Measurements from ENCODE around the gene CDH23.

The CDH23 gene

GRCh38 chr10:71472466-71472865, 75.7 kb downstream of the CDH23 start:
- H3K4me3 ChIP-seq (ENCODE audit: low read depth, low read length), result no peak overlapping the region
- DNase-seq (ENCODE audit: low read depth), result no peak
- no peak for TF ChIP-seq CTCF (IDR thresholded peaks at IDR 0.05; ENCODE audit: control insufficient read depth, extremely low read depth, insufficient read depth)

DNA sequence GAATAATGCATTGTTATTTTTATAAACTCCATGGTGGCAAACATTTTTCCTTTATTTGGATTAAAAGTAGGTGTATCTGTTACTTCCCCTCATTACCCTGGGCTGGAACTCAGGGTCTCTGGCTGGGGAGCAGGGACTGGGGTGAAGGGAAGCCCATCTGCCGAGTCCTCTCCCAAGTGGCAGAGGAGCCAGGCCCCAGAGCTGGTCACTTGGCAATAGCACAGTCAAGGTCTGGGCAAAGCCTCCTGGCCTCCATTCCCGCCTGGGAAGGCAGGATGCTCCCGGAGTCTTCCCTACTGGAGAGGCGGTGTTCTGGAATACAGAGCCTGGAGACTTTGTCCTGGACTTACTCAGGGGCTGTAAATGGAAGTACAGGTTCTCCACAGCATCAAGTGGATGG, 76.2 kb downstream of the CDH23 start:
- no peak overlapping the region for H3K4me3 ChIP-seq (ENCODE audit: low read depth, low read length)
- DNase-seq (ENCODE audit: low read depth), result no peak
- no peak for TF ChIP-seq CTCF (IDR thresholded peaks at IDR 0.05; ENCODE audit: control insufficient read depth, extremely low read depth, insufficient read depth)

DNA sequence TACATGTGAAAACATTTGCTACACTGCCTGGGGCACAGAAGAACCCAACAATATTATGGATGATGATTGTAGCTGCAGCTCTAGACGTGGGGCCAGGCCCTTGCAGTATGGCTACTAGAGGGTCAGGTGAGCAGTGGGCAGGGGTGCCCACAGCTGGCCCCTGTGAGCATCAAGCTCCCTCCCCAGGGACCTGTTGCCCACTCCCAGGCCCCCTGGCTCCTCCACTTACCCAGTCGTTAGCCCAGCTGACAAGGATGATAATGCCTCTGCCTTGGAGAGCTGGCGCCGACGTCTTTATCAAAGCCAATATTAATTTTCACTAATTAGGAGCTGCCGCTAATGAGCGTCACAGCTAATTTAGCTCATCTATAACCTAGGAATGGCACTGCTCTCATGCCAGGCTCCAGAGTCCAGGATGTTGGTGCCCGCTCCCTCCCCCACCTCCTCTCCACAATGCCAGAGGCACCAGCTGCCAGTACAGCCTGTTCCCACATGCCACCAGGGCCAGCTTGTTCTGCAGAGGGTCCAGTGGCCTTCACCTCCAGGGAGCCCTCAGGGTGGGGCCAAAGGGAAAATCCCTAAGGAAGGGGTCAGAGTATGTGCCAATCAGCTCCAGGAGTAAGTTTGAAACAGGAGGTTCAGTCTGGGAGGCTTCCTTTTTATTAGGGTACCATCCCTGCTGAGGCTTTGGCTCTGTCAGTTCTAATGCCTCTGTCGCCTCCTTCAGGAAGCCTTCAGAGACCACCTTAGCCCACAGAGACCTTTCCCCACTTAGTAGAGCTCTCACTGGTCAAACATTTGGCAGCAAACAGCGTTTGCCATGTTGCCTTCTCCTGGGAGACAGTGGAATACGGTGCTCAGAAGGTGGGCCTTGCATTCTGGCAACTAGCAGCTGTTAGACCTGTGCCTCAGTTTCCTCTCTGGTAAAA, 77.2 kb downstream of the CDH23 start:
- H3K4me3 ChIP-seq (ENCODE audit: low read depth, low read length), result no peak overlapping the region
- no peak for TF ChIP-seq CTCF (IDR thresholded peaks at IDR 0.05; ENCODE audit: control insufficient read depth, extremely low read depth, insufficient read depth)
- no peak for DNase-seq (ENCODE audit: low read depth)

DNA sequence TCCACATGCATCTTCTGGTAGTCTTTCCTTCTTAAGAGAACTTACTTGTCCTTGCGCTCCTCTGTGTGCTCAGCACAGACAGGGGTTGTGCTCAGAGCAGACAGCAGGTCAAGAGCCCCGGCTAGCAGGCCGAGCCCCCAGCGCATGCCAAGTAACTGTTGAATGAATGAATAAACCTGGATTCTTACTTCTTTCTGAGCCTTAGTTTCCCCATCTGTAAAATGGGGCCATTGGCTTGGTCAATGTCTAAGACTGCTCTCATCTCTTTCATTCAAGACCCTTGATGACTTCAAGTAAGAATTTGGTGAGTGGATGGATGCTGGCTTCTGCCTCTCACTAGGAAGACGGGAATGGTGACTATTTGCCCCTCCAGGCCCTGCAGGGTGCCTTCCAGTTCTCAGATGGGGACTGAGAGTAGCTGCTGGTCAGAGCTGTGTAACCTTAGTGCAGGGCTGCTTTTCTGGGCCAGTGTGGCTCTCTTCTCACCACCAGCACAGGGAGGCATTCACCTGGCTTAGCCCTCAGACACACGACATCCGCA, 78.1 kb downstream of the CDH23 start:
- H3K4me3 ChIP-seq (ENCODE audit: low read depth, low read length), result no peak overlapping the region
- no peak for TF ChIP-seq CTCF (IDR thresholded peaks at IDR 0.05; ENCODE audit: control insufficient read depth, extremely low read depth, insufficient read depth)
- DNase-seq (ENCODE audit: low read depth), result no peak

DNA sequence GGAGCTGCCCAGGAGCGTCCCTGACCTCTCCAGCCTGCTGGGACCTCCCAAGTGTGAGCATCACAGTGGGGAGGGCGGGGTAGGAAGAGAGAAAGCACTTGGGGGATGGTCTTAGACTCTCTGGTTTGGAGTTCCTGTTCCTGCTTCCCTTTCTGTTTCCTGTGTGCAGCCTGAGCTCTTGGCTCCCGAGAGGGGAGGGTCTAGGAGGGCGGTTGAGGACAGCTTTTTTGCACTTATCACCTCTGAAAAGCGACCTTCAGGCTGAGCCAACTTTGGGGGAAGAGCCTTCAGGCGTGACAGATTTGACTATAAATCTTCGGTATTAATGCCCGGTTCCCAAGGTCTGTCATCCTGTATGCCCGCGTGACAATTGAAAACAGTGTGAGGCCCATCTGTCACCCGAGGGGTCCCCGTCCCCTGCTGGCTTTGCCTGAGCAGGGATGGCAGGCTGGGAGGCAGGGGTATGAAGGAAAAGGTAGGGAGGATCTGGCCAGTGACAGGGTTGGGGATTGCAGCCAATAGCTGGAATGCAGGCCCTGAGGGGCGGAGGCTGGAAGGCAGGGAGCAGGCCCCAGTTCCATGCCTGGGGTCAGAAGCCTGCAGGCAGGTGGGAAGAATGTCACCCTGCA, 78.6 kb downstream of the CDH23 start:
- no peak for TF ChIP-seq CTCF (IDR thresholded peaks at IDR 0.05; ENCODE audit: control insufficient read depth, extremely low read depth, insufficient read depth)
- DNase-seq (ENCODE audit: low read depth), result no peak
- H3K4me3 ChIP-seq (ENCODE audit: low read depth, low read length), result no peak overlapping the region

DNA sequence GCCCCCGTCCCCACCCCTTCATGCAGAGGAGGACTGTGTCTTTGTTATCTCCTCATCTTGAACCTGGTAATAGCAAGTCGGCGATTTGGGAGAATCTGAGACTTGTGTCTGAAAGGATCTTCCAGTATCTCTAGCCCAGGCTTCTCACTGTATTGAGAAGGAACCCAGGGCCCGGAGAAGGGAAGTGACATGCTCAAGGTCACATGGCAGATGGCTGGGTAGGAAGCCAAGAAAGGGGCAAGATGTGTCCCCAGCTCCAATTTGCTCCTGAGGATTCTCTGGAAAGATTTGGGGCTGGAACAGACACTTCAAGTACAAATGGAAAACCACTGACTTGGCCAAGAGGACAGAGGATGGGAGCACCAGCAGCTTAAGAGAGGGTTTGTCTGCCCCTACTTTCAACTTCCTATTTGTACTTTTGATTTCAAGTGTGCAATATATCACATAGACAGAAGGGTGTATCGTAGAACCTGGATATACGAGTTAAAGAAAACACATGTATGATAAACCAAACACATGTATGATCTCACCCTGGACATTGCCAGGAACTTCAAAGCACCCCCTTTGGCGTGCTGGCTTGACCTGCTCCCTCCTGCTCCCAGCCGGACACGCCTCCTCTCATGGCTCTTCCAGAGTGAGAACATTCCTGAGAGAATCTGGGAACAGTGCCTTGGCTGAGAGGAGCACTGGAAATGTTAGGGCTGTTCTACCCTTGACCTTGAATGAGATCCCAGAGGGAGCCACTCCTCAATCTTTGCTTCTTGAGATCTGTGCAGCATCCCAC, 79.7 kb downstream of the CDH23 start:
- TF ChIP-seq CTCF (IDR thresholded peaks at IDR 0.05; ENCODE audit: control insufficient read depth, extremely low read depth, insufficient read depth), result no peak
- no peak overlapping the region for H3K4me3 ChIP-seq (ENCODE audit: low read depth, low read length)
- no peak for DNase-seq (ENCODE audit: low read depth)
